SU-DHL-6 (cell line): ENCODE data around the gene CRYGN.

ENCODE experiments used
- H2AFZ ChIP-seq: fragments of 200-600 bp; sonication (generic); 2 replicates; pipeline ENCODE4 v1.6.1; 2014; ENCODE audit warnings: low read depth, mild to moderate bottlenecking, moderate library complexity, mixed read lengths, antibody characterized with exemption, low read length; ENCODE audit not compliant: severe bottlenecking
- H3F3A ChIP-seq: fragments of 200-600 bp; shearing (Covaris generic); 2 replicates; pipeline ENCODE4 v1.6.0; 2016; ENCODE audit warnings: antibody characterized with exemption, mild to moderate bottlenecking; ENCODE audit not compliant: insufficient read depth
- H3K27ac ChIP-seq: fragments of 200-600 bp; sonication (generic); 2 replicates; pipeline ENCODE4 v1.5.1; 2016; ENCODE audit warnings: low read depth, mild to moderate bottlenecking, low read length, moderate library complexity, mixed read lengths
- H3K27me3 ChIP-seq: fragments of 200-600 bp; sonication (generic), shearing (Covaris generic); 2 replicates; pipeline ENCODE4 v1.6.0; 2014; ENCODE audit warnings: mild to moderate bottlenecking, low read length
- H3K36me3 ChIP-seq: fragments of 200-600 bp; sonication (generic); 2 replicates; pipeline ENCODE4 v1.6.1; 2014; ENCODE audit warnings: mild to moderate bottlenecking, low read length, mixed read lengths
- H3K4me2 ChIP-seq: fragments of 300-600, 200-600 bp; shearing (Covaris generic), sonication (generic); 2 replicates; pipeline ENCODE4 v1.6.0; 2014; ENCODE audit warnings: low read length, low read depth, mild to moderate bottlenecking; ENCODE audit not compliant: poor library complexity, severe bottlenecking
- H3K4me3 ChIP-seq: fragments of 200-600 bp; sonication (generic); 2 replicates; pipeline ENCODE4 v1.5.1; 2014; ENCODE audit warnings: antibody characterized with exemption, low read length, mild to moderate bottlenecking, mixed read lengths; ENCODE audit not compliant: insufficient read depth, poor library complexity, severe bottlenecking
- H3K79me2 ChIP-seq: fragments of 200-600 bp; sonication (generic); 2 replicates; pipeline ENCODE4 v1.6.1; 2014; ENCODE audit warnings: mild to moderate bottlenecking, low read length, moderate library complexity; ENCODE audit not compliant: insufficient read depth
- H3K9ac ChIP-seq: fragments of 200-600 bp; sonication (generic); 2 replicates; pipeline ENCODE4 v1.7.0; 2014; ENCODE audit warnings: mild to moderate bottlenecking, low read length
- H3K9me2 ChIP-seq: fragments of 200-600 bp; sonication (generic); replicated peaks from 2 replicates; pipeline ENCODE4 v1.6.1; 2014; ENCODE audit warnings: low read length; ENCODE audit not compliant: insufficient read depth
- H3K9me3 ChIP-seq: fragments of 200-600 bp; sonication (generic); 2 replicates; pipeline ENCODE4 v1.6.1; 2014; ENCODE audit warnings: low read length, mixed read lengths; ENCODE audit not compliant: insufficient read depth
- H4K20me1 ChIP-seq: fragments of 200-600 bp; sonication (generic); 2 replicates; pipeline ENCODE4 v1.6.1; 2014; ENCODE audit warnings: low read depth, mild to moderate bottlenecking, antibody characterized with exemption, low read length, moderate library complexity, mixed read lengths
- CTCF ChIP-seq: fragments of 200-600 bp; sonication (generic); IDR thresholded peaks from one replicate; pipeline ENCODE4 v1.5.1; 2017; ENCODE audit warnings: antibody characterized with exemption, mild to moderate bottlenecking, low read length, moderate library complexity; ENCODE audit not compliant: insufficient read depth, poor library complexity, severe bottlenecking
- EZH2phosphoT487 ChIP-seq: fragments of 200-600 bp; sonication (generic), shearing (Covaris generic); conservative IDR thresholded peaks from 2 replicates; pipeline ENCODE4 v1.6.1; 2018; ENCODE audit warnings: mild to moderate bottlenecking, antibody characterized with exemption, low read length, moderate library complexity, mixed read lengths

Gene CRYGN

GRCh38 chr7:151456276-151456675, 16.3 kb upstream of the CRYGN start:
- no peak overlapping the region for H3K27ac ChIP-seq
- H4K20me1 ChIP-seq, result no peaks in the 10 kb centered on the region
- H3K27me3 ChIP-seq, result no peaks in the 10 kb centered on the region
- H3K36me3 ChIP-seq, result no peaks in the 10 kb centered on the region
- TF ChIP-seq EZH2phosphoT487 (no peak), CTCF (no peak)
- H3K4me3 ChIP-seq, result no peak overlapping the region
- no peaks in the 10 kb centered on the region for H3F3A ChIP-seq
- no peak overlapping the region for H2AFZ ChIP-seq
- no peaks in the 10 kb centered on the region for H3K9me3 ChIP-seq
- no peak overlapping the region for H3K4me2 ChIP-seq
- H3K79me2 ChIP-seq, result no peaks in the 10 kb centered on the region
- H3K9ac ChIP-seq, result no peak overlapping the region
- no peaks in the 10 kb centered on the region for H3K9me2 ChIP-seq

- H3F3A ChIP-seq, result no peaks in the 10 kb centered on the region
These were observed 15.7 kb upstream of the CRYGN start for GRCh38 chr7:151455690-151456089.

GRCh38 chr7:151454932-151455530, 15.1 kb upstream of the CRYGN start:
- H4K20me1 ChIP-seq, result no peaks in the 10 kb centered on the region
- no peaks in the 10 kb centered on the region for H3K9me2 ChIP-seq
- H3K27me3 ChIP-seq, result no peaks in the 10 kb centered on the region
- no peak overlapping the region for H3K4me2 ChIP-seq
- no peak overlapping the region for H2AFZ ChIP-seq
- H3K36me3 ChIP-seq, result no peaks in the 10 kb centered on the region
- no peaks in the 10 kb centered on the region for H3K79me2 ChIP-seq
- TF ChIP-seq EZH2phosphoT487 (no peak), CTCF (no peak)
- no peaks in the 10 kb centered on the region for H3F3A ChIP-seq
- no peak overlapping the region for H3K4me3 ChIP-seq
- no peak overlapping the region for H3K27ac ChIP-seq
- H3K9me3 ChIP-seq, result no peaks in the 10 kb centered on the region
- H3K9ac ChIP-seq, result no peak overlapping the region

More at GRCh38 chr7:151455690-151456089, 15.7 kb upstream of the CRYGN start:
- no peaks in the 10 kb centered on the region for H3K9me2 ChIP-seq
- TF ChIP-seq EZH2phosphoT487 (no peak), CTCF (no peak)
- H3K27me3 ChIP-seq, result no peaks in the 10 kb centered on the region
- H3K9ac ChIP-seq, result no peak overlapping the region
- no peaks in the 10 kb centered on the region for H4K20me1 ChIP-seq
- no peak overlapping the region for H3K4me2 ChIP-seq
- H2AFZ ChIP-seq, result no peak overlapping the region
- no peak overlapping the region for H3K4me3 ChIP-seq
- H3K9me3 ChIP-seq, result no peaks in the 10 kb centered on the region
- H3K27ac ChIP-seq, result no peak overlapping the region
- H3K79me2 ChIP-seq, result no peaks in the 10 kb centered on the region
- no peaks in the 10 kb centered on the region for H3K36me3 ChIP-seq
